H1 (cell line): Measurements from ENCODE around the gene PRKCSH. TPM values are rescaled to one million over a fixed set of nuclear protein-coding genes. Genes with fewer than 3 reads are reported as not detected.

ENCODE experiments used
- CTCF ChIA-PET: fragments of 300-600 bp; sonication (Branson Sonifier 250); formaldehyde crosslinking; loops from one replicate; lab custom pipeline; 2021; ENCODE audit not compliant: partially characterized antibody; lab: Charles Lee
- POLR2A ChIA-PET: fragments of 300-600 bp; sonication (Branson Sonifier 250); formaldehyde crosslinking; loops from one replicate; lab custom pipeline; 2021; ENCODE audit warnings: inconsistent platforms; ENCODE audit not compliant: partially characterized antibody; lab: Charles Lee
- DNase-seq, 2 experiments: peaks; one replicate each; pipeline versions ENCODE4 v3.0.0 to v3.0.0-alpha.2; 2010 to 2022; ENCODE audit warnings: low spot score in 2 of 2, low read depth in 1 of 2, mixed read lengths in 1 of 2
- FAIRE-seq: peaks from 2 replicates; lab custom pipeline; 2011; peaks lifted over from hg19 to GRCh38; lab: Jason Lieb, UNC
- H2AFZ ChIP-seq: 2 replicates; pipeline ENCODE4 v1.8.1; 2012; ENCODE audit warnings: low read length, inconsistent platforms
- H2AK5ac ChIP-seq: 2 replicates; pipeline ENCODE4 v1.6.1; 2013; ENCODE audit warnings: low read depth, low read length
- H2BK120ac ChIP-seq: replicated peaks from 2 replicates; pipeline ENCODE3; 2013; ENCODE audit warnings: low read depth, low read length, inconsistent platforms
- H2BK12ac ChIP-seq: 2 replicates; pipeline ENCODE4 v1.6.1; 2013; ENCODE audit warnings: low read depth, low read length
- H2BK15ac ChIP-seq: 2 replicates; pipeline ENCODE4 v1.6.1; 2013; ENCODE audit warnings: low read length
- H2BK20ac ChIP-seq: 2 replicates; pipeline ENCODE4 v1.6.1; 2013; ENCODE audit warnings: low read length
- H2BK5ac ChIP-seq: 2 replicates; pipeline ENCODE4 v1.6.1; 2013; ENCODE audit warnings: low read depth, low read length
- H3K14ac ChIP-seq: 2 replicates; pipeline ENCODE4 v1.6.1; 2013; ENCODE audit warnings: inconsistent platforms; ENCODE audit not compliant: insufficient read length
- H3K18ac ChIP-seq: 2 replicates; pipeline ENCODE4 v1.6.1; 2013; ENCODE audit warnings: low read length; ENCODE audit errors: extremely low read depth
- H3K23ac ChIP-seq: 2 replicates; pipeline ENCODE4 v1.6.1; 2013; ENCODE audit warnings: inconsistent platforms; ENCODE audit not compliant: insufficient read length
- H3K23me2 ChIP-seq: 2 replicates; pipeline ENCODE4 v1.6.1; 2013; ENCODE audit warnings: low read depth, low read length
- H3K27ac ChIP-seq: 2 replicates; pipeline ENCODE4 v1.6.1; 2011; ENCODE audit warnings: low read depth, low read length, inconsistent platforms
- H3K27me3 ChIP-seq, 4 experiments: replicated peaks in 1 of 4; 1 replicate in 1 of 4; 2 replicates in 3 of 4; pipeline versions ENCODE4 v1.6.1 to v1.8.1; 2011 to 2013; ENCODE audit warnings: low read length in 3 of 4, mild to moderate bottlenecking in 3 of 4, inconsistent platforms in 2 of 4, mixed read lengths in 2 of 4, moderate library complexity in 1 of 4; ENCODE audit not compliant: control insufficient read depth in 3 of 4, insufficient read depth in 3 of 4; ENCODE audit errors: extremely low read depth in 1 of 4
- H3K36me3 ChIP-seq, 4 experiments: 2 replicates each; pipeline versions ENCODE4 v1.6.1 to v1.8.1; 2011 to 2013; ENCODE audit warnings: mild to moderate bottlenecking in 4 of 4, low read length in 3 of 4, moderate library complexity in 2 of 4, control low read depth in 1 of 4, inconsistent platforms in 1 of 4; ENCODE audit not compliant: insufficient read depth in 4 of 4, control insufficient read depth in 2 of 4
- H3K4ac ChIP-seq: replicated peaks from 2 replicates; pipeline ENCODE3; 2013; ENCODE audit warnings: low read length, low read depth, mixed read lengths, inconsistent platforms; ENCODE audit not compliant: insufficient read length
- H3K4me1 ChIP-seq, 4 experiments: replicated peaks in 1 of 4; 1 replicate in 1 of 4; 2 replicates in 3 of 4; pipeline versions ENCODE4 v1.6.1 to v1.8.1; 2011 to 2013; ENCODE audit warnings: low read length in 3 of 4, inconsistent platforms in 2 of 4, mixed read lengths in 1 of 4; ENCODE audit not compliant: insufficient read depth in 4 of 4, control insufficient read depth in 3 of 4
- H3K4me2 ChIP-seq, 2 experiments: 2 replicates each; pipeline versions ENCODE4 v1.6.1 to v1.8.1; 2011 to 2013; ENCODE audit warnings: low read depth in 2 of 2, low read length in 2 of 2, control low read depth in 1 of 2, inconsistent platforms in 1 of 2, mild to moderate bottlenecking in 1 of 2; ENCODE audit not compliant: insufficient read depth in 1 of 2
- H3K4me3 ChIP-seq, 4 experiments: fragments of 200-600, 300-600 bp in 1 of 4; sonication (generic), shearing (Covaris generic), sonication (Bioruptor Twin) in 1 of 4; 2 replicates each; pipeline versions ENCODE4 v1.5.1 to v1.8.1; 2011 to 2016; ENCODE audit warnings: low read length in 4 of 4, low read depth in 3 of 4, control low read depth in 2 of 4, inconsistent platforms in 2 of 4, mild to moderate bottlenecking in 2 of 4, mixed read lengths in 1 of 4, moderate library complexity in 1 of 4; ENCODE audit not compliant: insufficient read depth in 2 of 4; ENCODE audit errors: extremely low read depth in 1 of 4
- H3K56ac ChIP-seq: replicated peaks from 2 replicates; pipeline ENCODE3; 2013; ENCODE audit warnings: low read depth, mild to moderate bottlenecking, mixed read lengths, low read length, inconsistent platforms; ENCODE audit not compliant: insufficient read length
- H3K79me1 ChIP-seq: 2 replicates; pipeline ENCODE4 v1.6.1; 2013; ENCODE audit warnings: low read depth, low read length, control low read depth
- H3K79me2 ChIP-seq, 2 experiments: 2 replicates each; pipeline versions ENCODE4 v1.6.1 to v1.8.1; 2012 to 2013; ENCODE audit warnings: low read length in 2 of 2, mild to moderate bottlenecking in 2 of 2, inconsistent platforms in 1 of 2; ENCODE audit not compliant: insufficient read depth in 2 of 2, control insufficient read depth in 1 of 2
- H3K9ac ChIP-seq, 4 experiments: replicated peaks in 1 of 4; 1 replicate in 1 of 4; 2 replicates in 3 of 4; pipeline versions ENCODE4 v1.6.1 to v1.8.1; 2011 to 2013; ENCODE audit warnings: low read depth in 3 of 4, low read length in 3 of 4, control low read depth in 2 of 4, mild to moderate bottlenecking in 2 of 4, moderate library complexity in 2 of 4, inconsistent platforms in 1 of 4; ENCODE audit errors: extremely low read depth in 1 of 4
- H3K9me3 ChIP-seq, 2 experiments: 2 replicates each; pipeline versions ENCODE4 v1.6.1 to v1.8.1; 2012 to 2013; ENCODE audit warnings: mild to moderate bottlenecking in 2 of 2, moderate library complexity in 2 of 2, control low read depth in 1 of 2, inconsistent platforms in 1 of 2, low read depth in 1 of 2, low read length in 1 of 2, mixed read lengths in 1 of 2; ENCODE audit not compliant: insufficient read depth in 2 of 2
- H4K20me1 ChIP-seq, 2 experiments: replicated peaks in 1 of 2; 2 replicates each; pipeline versions ENCODE3 to v1.8.1; 2011 to 2013; ENCODE audit warnings: inconsistent platforms in 2 of 2, low read length in 2 of 2, mild to moderate bottlenecking in 1 of 2; ENCODE audit not compliant: insufficient read depth in 2 of 2, control insufficient read depth in 1 of 2
- H4K5ac ChIP-seq: 2 replicates; pipeline ENCODE4 v1.6.1; 2013; ENCODE audit warnings: low read length, low read depth, mixed read lengths, inconsistent platforms; ENCODE audit not compliant: insufficient read length
- H4K8ac ChIP-seq: 2 replicates; pipeline ENCODE4 v1.8.0; 2013; ENCODE audit warnings: mild to moderate bottlenecking, moderate library complexity, low read length, inconsistent platforms; ENCODE audit not compliant: insufficient read depth; ENCODE audit errors: extremely low read depth
- H4K91ac ChIP-seq: replicated peaks from 2 replicates; pipeline ENCODE3; 2013; ENCODE audit warnings: low read length, mixed read lengths, inconsistent platforms; ENCODE audit not compliant: insufficient read length
- ASH2L ChIP-seq: fragments of 200-600, 300-600 bp; sonication (generic); IDR thresholded peaks from one replicate; pipeline ENCODE4 v1.7.1; 2017; ENCODE audit warnings: low read length
- CEBPB ChIP-seq: IDR thresholded peaks from 2 replicates; pipeline ENCODE4 v1.6.1; 2012; ENCODE audit warnings: low read depth, low read length
- EZH2 ChIP-seq: fragments of 200-600 bp; sonication (generic); IDR thresholded peaks from 2 replicates; pipeline ENCODE4 v1.7.1; 2012; ENCODE audit warnings: low read depth, mild to moderate bottlenecking, moderate library complexity, low read length, inconsistent platforms; ENCODE audit not compliant: severe bottlenecking
- RNF2 ChIP-seq: fragments of 200-900, 300-1000 bp; sonication (generic); IDR thresholded peaks from 2 replicates; pipeline ENCODE4 v1.7.1; 2016; ENCODE audit warnings: borderline replicate concordance, low read depth, mild to moderate bottlenecking, antibody characterized with exemption, low read length; ENCODE audit not compliant: poor library complexity, severe bottlenecking; ENCODE audit errors: missing control alignments
- SIX5 ChIP-seq: IDR thresholded peaks from 2 replicates; pipeline ENCODE4 v1.6.1; 2011; ENCODE audit warnings: mild to moderate bottlenecking, low read depth, low read length
- SP4 ChIP-seq: IDR thresholded peaks from 2 replicates; pipeline ENCODE4 v1.6.1; 2012; ENCODE audit warnings: low read length, inconsistent platforms
- SUZ12 ChIP-seq: fragments of 200-600 bp; sonication (generic); IDR thresholded peaks from 2 replicates; pipeline ENCODE4 v1.6.1; 2012; ENCODE audit warnings: mild to moderate bottlenecking, inconsistent platforms, low read length, moderate library complexity, mixed read lengths
- WGBS, 2 experiments: shearing (Covaris generic) in 1 of 2; methylation state at CpG; one replicate each; pipeline versions ENCODE4 v1.1.6 to v1.1.7; 2013 to 2015; ENCODE audit warnings: low lambda C conversion rate in 2 of 2, mixed read lengths in 2 of 2, inconsistent platforms in 1 of 2, low coverage in 1 of 2, missing lambda C conversion rate in 1 of 2; ENCODE audit not compliant: insufficient replicate concordance in 2 of 2, insufficient coverage in 1 of 2, insufficient read length in 1 of 2; ENCODE audit errors: extremely low coverage in 1 of 2, missing lambda C conversion rate in 1 of 2; 5-methylcytosine and 5-hydroxymethylcytosine counted together
- polyA plus RNA-seq, 7 experiments: library from polyadenylated mRNA; depleted of rRNA in 3 of 7; stranded (reverse) in 5 of 7; unstranded in 2 of 7; fragments of >200 nt in 5 of 7; fragments of 200-250 nt in 2 of 7; gene quantifications; 1 replicate in 5 of 7; 2 replicates in 1 of 7; 4 replicates in 1 of 7; pipeline versions ENCODE4 v1.2.1 to v1.2.3, GENCODE V29; 2011 to 2013; ENCODE audit warnings: missing spikeins in 2 of 7, mixed read lengths in 2 of 7
- total RNA-seq: library from RNA; stranded (reverse); fragmentation: NEBNext Ultra II Directional; extraction: Animal tissue kit (Norgen Biotek cat#: 25700); gene quantifications from 2 replicates; pipeline ENCODE4 v1.2.1, GENCODE V29; 2021

The PRKCSH gene
- total and polyA plus RNA-seq, 2 of the 8 experiments (the other 6 are each of a cell fraction or from before 2014, with no cell fraction given): 97.2 to 337 TPM

DNA sequence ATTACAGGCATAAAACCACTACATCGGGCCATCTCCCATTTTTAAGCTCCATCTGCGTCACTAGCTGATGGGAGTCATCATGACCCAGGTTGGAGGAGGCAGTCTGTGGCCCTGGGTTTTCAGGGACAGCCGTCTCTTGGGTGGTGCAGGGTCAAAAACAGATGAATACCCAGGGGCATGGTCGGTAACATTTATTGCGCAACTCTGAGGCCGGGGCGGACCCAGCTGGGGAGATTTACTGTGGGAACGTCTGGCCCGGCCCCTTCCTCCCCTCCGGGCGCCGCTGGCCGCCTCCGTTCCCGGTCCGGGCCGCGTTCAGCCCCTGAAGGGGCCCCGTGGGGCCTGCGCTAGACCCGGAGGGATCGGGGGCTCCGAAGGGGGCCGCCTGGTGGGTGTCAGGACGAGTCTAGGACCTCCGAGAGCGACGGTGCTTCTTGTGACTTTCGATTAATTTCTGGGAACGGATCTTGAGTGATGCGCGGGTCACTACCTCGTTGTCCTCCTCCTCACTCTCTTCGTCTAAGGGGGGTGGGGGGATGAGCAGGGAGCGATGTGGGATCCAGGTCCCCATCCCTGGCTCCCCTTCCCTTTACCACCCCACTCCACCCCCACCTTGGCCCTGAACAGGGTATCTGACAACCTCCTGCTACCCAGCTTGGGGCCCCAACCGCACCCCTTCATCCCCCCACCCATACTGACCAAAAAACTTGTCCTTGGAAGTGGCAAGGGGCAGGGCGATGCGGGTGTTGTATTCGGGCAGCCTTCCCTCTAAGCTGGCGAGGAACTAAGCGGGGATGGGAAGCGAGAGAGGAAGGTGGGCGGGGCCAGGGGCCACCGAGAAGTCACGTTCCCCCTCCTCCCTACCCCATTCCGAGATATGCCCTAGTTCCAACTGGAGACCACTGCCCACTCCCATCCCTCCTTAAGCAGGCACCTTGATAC lies 14.7 kb upstream of the PRKCSH start:
- no peak overlapping the region for H3K14ac ChIP-seq
- no peaks in the 10 kb centered on the region for H3K36me3 ChIP-seq
- H2BK5ac ChIP-seq: peak overlapping the region; percentile 6; the same call in 1 of the 2 replicates
- POLR2A ChIA-PET: interaction anchor here (0.6 to 4.9 kb wide), 17 partner anchors 10 to 996 kb away, joined by 3 to 29 read pairs (median 4); partner anchors contain the start of genes ELAVL3, EPOR, ODAD3 and PRKCSH
- no peak overlapping the region for H3K56ac ChIP-seq
- H4K91ac ChIP-seq: peak overlapping the region; percentile 57
- peak overlapping the region; percentile 82 for H4K8ac ChIP-seq
- H3K18ac ChIP-seq: no peak overlapping the region; the same call in 1 of the 2 replicates
- TF ChIP-seq RNF2 (peak; percentile 46), ASH2L (peak; percentile 36), SUZ12 (0 out of 2 replicates have a peak, but pooled peaks have one; percentile 31), EZH2 (peak; percentile 22), SP4 (no peak), SIX5 (no peak), CEBPB (peak; percentile 99)
- TF ChIP-seq, all 59 proteins: peak for 5
- peak overlapping the region; percentile 90 to 98 for H3K4me2 ChIP-seq
- peaks cover 0 to 15% (median 8%) of the 10 kb centered on the region in 4 experiments; a peak in 5 of 7 replicates for H3K4me1 ChIP-seq
- no peak overlapping the region for H2BK20ac ChIP-seq
- DNase-seq (peak in 1 of 2 experiments; percentile 86), FAIRE-seq (no peak)
- H2AFZ ChIP-seq: peak overlapping the region; percentile 10; the same call in 1 of the 2 replicates
- no peak overlapping the region for H4K5ac ChIP-seq
- H3K4ac ChIP-seq: no peak overlapping the region
- no peak overlapping the region for H3K27ac ChIP-seq
- no peak overlapping the region for H2BK120ac ChIP-seq
- H3K79me2 ChIP-seq: no peaks in the 10 kb centered on the region
- peak overlapping the region; percentile 37 to 76 (median 63) for H3K4me3 ChIP-seq
- H3K9me3 ChIP-seq: no peaks in the 10 kb centered on the region
- H2BK12ac ChIP-seq: peak overlapping the region; percentile 84; the same call in 1 of the 2 replicates
- peaks cover 2 to 28% (median 21%) of the 10 kb centered on the region in 4 experiments for H3K27me3 ChIP-seq
- H2AK5ac ChIP-seq: no peak overlapping the region
- CTCF ChIA-PET: interaction anchor here (0.9 to 13.7 kb wide), 11 partner anchors 14 to 138 kb away, joined by 3 to 197 read pairs (median 5); partner anchors contain the start of genes EPOR, ODAD3, PRKCSH and SWSAP1
- H3K9ac ChIP-seq: no peak overlapping the region
- 0 out of 2 replicates have a peak overlapping the region, but pooled peaks have one; percentile 2 for H2BK15ac ChIP-seq
- no peak overlapping the region for H3K23ac ChIP-seq
- H3K79me1 ChIP-seq: peaks cover 5% of the 10 kb centered on the region
- H4K20me1 ChIP-seq: no peaks in the 10 kb centered on the region
- WGBS, 2 experiments: 6% methylated on average over 29 of the region's 46 CpGs; no CpG with 5 or more reads in 1 of the 2 experiments
- H3K23me2 ChIP-seq: peaks cover 34% of the 10 kb centered on the region
